Fibroblast of skin of right quadriceps (primary cell): ENCODE data around the gene PPP2R5D.

Source experiments
- DNase-seq: peaks from one replicate; pipeline ENCODE4 v3.0.0-alpha.2; 2013

PPP2R5D gene

DNA sequence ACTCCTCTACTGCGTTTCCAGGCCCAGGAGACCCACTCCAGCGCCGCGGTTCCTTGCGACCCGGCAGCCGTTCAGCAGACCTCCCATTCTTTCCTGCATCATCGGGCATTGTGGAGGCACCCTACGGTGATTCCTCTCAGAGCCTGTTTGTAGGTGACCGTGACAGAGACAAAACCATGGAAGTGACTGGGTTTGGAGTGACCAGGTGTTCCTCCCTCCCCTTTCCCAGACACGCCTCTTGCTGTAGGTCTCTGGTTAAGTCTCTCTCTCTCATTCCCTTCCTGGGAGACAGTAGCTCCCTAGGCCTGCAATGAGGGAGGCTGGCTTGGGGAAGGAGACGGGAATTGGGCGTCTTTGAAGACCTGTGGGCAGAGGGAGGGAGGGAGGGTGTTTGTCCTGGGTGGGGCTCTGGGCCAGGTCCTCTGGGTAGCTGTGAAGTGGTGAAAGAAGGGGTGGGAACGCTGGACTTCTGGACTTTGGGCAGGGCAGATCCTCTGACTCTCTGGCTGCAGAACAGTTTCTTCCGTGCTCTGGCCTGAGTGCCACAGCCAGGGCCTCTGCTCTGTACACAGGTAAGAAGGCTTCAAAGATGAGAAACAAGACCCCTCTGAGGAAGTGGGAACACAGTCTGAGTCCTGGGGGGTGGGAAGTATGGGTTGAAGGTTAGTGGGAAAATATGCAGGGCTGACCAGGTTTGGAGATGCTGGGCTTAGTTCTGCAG lies 75.8 kb downstream of the PPP2R5D start:
- no peak for DNase-seq

DNA sequence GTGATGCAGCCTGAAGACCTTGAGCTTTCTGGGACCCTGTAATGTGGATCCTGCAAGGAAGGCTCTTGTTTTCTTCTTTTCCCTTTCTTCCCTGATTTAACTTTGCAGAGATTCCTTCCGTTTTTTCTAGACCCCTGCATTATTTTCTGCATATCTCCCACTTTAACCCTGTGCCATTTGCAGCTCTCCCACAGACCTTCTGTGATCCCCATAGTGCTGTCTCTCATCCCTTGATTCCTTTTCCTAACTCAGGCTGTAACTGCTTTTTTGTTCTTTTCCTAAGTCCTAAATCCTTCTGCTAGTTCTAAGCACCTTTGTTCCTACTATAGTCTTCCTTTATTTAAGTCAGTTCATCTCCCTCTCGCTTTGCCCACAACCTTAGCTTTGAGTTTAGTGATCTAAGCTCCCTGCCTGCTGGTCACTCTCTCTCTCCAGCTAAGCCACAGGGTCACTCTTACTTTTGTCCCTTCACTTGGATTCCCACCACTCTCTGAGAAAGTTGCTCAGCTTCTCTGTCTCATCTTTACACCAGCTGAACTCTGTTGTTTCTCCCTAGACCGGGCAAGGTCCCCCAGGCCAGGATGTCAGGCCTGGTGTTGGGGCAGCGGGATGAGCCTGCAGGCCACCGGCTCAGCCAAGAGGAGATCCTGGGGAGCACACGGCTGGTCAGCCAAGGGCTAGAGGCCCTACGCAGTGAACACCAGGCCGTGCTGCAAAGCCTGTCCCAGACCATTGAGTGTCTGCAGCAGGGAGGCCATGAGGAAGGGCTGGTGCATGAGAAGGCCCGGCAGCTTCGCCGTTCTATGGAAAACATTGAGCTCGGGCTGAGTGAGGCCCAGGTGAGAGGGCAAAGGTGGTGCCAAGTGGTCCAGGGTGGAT lies 76.6 kb downstream of the PPP2R5D start:
- no peak for DNase-seq

DNA sequence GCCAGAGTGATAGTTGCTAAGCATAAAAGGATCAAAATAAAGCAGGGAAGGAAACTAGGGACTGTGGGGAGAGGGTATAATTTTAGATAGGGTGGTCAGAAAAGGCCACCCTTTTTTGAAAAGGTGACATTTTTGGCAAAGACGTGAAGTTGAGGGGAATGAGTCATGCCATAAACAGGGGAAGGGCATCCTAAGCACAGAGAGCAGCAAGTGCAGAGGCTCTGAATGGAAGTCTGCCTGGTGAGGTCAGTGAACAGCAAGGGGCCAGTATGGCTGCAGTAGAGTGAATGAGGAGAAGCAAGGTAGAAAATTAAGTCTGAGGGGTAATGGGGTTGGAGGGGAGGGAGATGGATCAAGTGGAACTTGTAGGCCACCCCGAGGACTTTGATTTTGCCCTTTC lies 77.5 kb downstream of the PPP2R5D start:
- DNase-seq, result no peak
